MM.1S (cell line): ENCODE results near the gene GGT6.

Experiments
- DNase-seq: peaks from one replicate; pipeline ENCODE4 v3.0.0-alpha.2; 2015
- H2AFZ ChIP-seq: fragments of 300-600 bp; sonication (generic); 2 replicates; pipeline ENCODE4 v1.6.0; 2016; ENCODE audit warnings: antibody characterized with exemption, low read length
- H3F3A ChIP-seq: fragments of 300-600 bp; sonication (generic); 2 replicates; pipeline ENCODE4 v1.6.1; 2016; ENCODE audit warnings: mild to moderate bottlenecking, antibody characterized with exemption, low read length, moderate library complexity, mixed read lengths; ENCODE audit not compliant: insufficient read depth
- H3K27ac ChIP-seq: fragments of 300-600 bp; sonication (generic); 2 replicates; pipeline ENCODE4 v1.5.1; 2016; ENCODE audit warnings: mild to moderate bottlenecking, low read length
- H3K27me3 ChIP-seq: fragments of 300-600 bp; sonication (generic); replicated peaks from 2 replicates; pipeline ENCODE4 v1.6.0; 2016; ENCODE audit warnings: low read length; ENCODE audit not compliant: insufficient read depth
- H3K36me3 ChIP-seq: fragments of 300-600 bp; sonication (generic); replicated peaks from 2 replicates; pipeline ENCODE4 v1.6.1; 2016; ENCODE audit warnings: mild to moderate bottlenecking, low read length, mixed read lengths; ENCODE audit not compliant: insufficient read depth
- H3K4me1 ChIP-seq: fragments of 300-600 bp; sonication (generic); 2 replicates; pipeline ENCODE4 v1.6.1; 2016; ENCODE audit warnings: low read length, mixed read lengths
- H3K4me2 ChIP-seq: fragments of 300-600 bp; sonication (generic); 2 replicates; pipeline ENCODE4 v1.6.0; 2016; ENCODE audit warnings: low read depth, low read length
- H3K4me3 ChIP-seq: fragments of 300-600 bp; sonication (generic); 2 replicates; pipeline ENCODE4 v1.5.1; 2016; ENCODE audit warnings: low read length, mixed read lengths
- H3K79me2 ChIP-seq: fragments of 300-600 bp; sonication (generic); 2 replicates; pipeline ENCODE4 v1.6.1; 2016; ENCODE audit warnings: mixed run types, low read length, mixed read lengths
- H3K9ac ChIP-seq: fragments of 300-600 bp; sonication (generic); 2 replicates; pipeline ENCODE4 v1.6.1; 2016; ENCODE audit warnings: low read length, mixed read lengths
- H3K9me2 ChIP-seq: fragments of 300-600 bp; sonication (generic); replicated peaks from 2 replicates; pipeline ENCODE4 v1.6.1; 2016; ENCODE audit warnings: mild to moderate bottlenecking, low read length, mixed read lengths; ENCODE audit not compliant: insufficient read depth
- H3K9me3 ChIP-seq: fragments of 300-600 bp; sonication (generic); replicated peaks from 2 replicates; pipeline ENCODE4 v1.6.1; 2016; ENCODE audit warnings: mild to moderate bottlenecking, low read length, mixed read lengths; ENCODE audit not compliant: insufficient read depth
- H4K20me1 ChIP-seq: fragments of 300-600 bp; sonication (generic); 2 replicates; pipeline ENCODE4 v1.6.1; 2016; ENCODE audit warnings: mild to moderate bottlenecking, low read length, moderate library complexity, mixed read lengths; ENCODE audit not compliant: insufficient read depth
- CTCF ChIP-seq: fragments of 300-600 bp; sonication (generic); IDR thresholded peaks from 2 replicates; pipeline ENCODE4 v1.5.1; 2016; ENCODE audit warnings: antibody characterized with exemption, low read length, mixed read lengths
- EZH2 ChIP-seq: fragments of 300-600 bp; sonication (generic); optimal IDR thresholded peaks from 2 replicates; pipeline ENCODE3; 2017; ENCODE audit warnings: low read depth, mild to moderate bottlenecking, antibody characterized with exemption, low read length, mixed read lengths
- EZH2phosphoT487 ChIP-seq: fragments of 300-600 bp; sonication (generic); IDR thresholded peaks from 2 replicates; pipeline ENCODE4 v1.6.1; 2018; ENCODE audit warnings: antibody characterized with exemption, low read length

Gene GGT6

GRCh38 chr17:4534515-4534914, 25.9 kb downstream of the GGT6 start:
- no peak for DNase-seq
- no peaks in the 10 kb centered on the region for H4K20me1 ChIP-seq
- H3F3A ChIP-seq: no peaks in the 10 kb centered on the region; the same call in 1 of the 2 replicates
- no peak overlapping the region for H3K4me2 ChIP-seq
- H3K36me3 ChIP-seq: no peaks in the 10 kb centered on the region
- no peak overlapping the region for H3K27ac ChIP-seq
- no peaks in the 10 kb centered on the region for H3K9me2 ChIP-seq
- no peak overlapping the region for H3K4me3 ChIP-seq
- H3K9ac ChIP-seq: no peak overlapping the region
- no peaks in the 10 kb centered on the region for H3K79me2 ChIP-seq
- no peaks in the 10 kb centered on the region for H3K9me3 ChIP-seq
- H3K4me1 ChIP-seq: no peaks in the 10 kb centered on the region
- no peaks in the 10 kb centered on the region; the same call in 1 of the 2 replicates for H3K27me3 ChIP-seq
- TF ChIP-seq EZH2 (no peak), CTCF (no peak)
- H2AFZ ChIP-seq: no peak overlapping the region

GRCh38 chr17:4533523-4534504, 26.6 kb downstream of the GGT6 start:
- no peaks in the 10 kb centered on the region for H3K9me3 ChIP-seq
- no peaks in the 10 kb centered on the region for H3K36me3 ChIP-seq
- H3K4me1 ChIP-seq: no peaks in the 10 kb centered on the region
- no peaks in the 10 kb centered on the region; the same call in 1 of the 2 replicates for H3K27me3 ChIP-seq
- no peak overlapping the region for H3K9ac ChIP-seq
- H3K9me2 ChIP-seq: no peaks in the 10 kb centered on the region
- no peaks in the 10 kb centered on the region for H4K20me1 ChIP-seq
- no peak overlapping the region for H3K4me3 ChIP-seq
- H2AFZ ChIP-seq: no peak overlapping the region
- DNase-seq: no peak
- no peak overlapping the region for H3K27ac ChIP-seq
- no peaks in the 10 kb centered on the region for H3K79me2 ChIP-seq
- H3F3A ChIP-seq: no peaks in the 10 kb centered on the region; the same call in 1 of the 2 replicates
- H3K4me2 ChIP-seq: no peak overlapping the region
- TF ChIP-seq CTCF (no peak), EZH2phosphoT487 (no peak), EZH2 (no peak)

- no peaks in the 10 kb centered on the region for H3K79me2 ChIP-seq
- no peak overlapping the region for H3K9ac ChIP-seq
- H3K27ac ChIP-seq: no peak overlapping the region
- H3K9me3 ChIP-seq: no peaks in the 10 kb centered on the region
- no peaks in the 10 kb centered on the region for H3K9me2 ChIP-seq
- DNase-seq: no peak
- H3K27me3 ChIP-seq: no peaks in the 10 kb centered on the region; the same call in 1 of the 2 replicates
- TF ChIP-seq EZH2phosphoT487 (no peak), CTCF (no peak), EZH2 (no peak)
- no peaks in the 10 kb centered on the region; the same call in 1 of the 2 replicates for H3F3A ChIP-seq
- no peak overlapping the region for H3K4me3 ChIP-seq
- no peak overlapping the region for H2AFZ ChIP-seq
- H3K4me1 ChIP-seq: no peaks in the 10 kb centered on the region
- H3K4me2 ChIP-seq: no peak overlapping the region
- H3K36me3 ChIP-seq: no peaks in the 10 kb centered on the region
- no peaks in the 10 kb centered on the region for H4K20me1 ChIP-seq
Observed at GRCh38 chr17:4532860-4533522, 27.4 kb downstream of the GGT6 start.
